Panc1 (cell line): ENCODE measurements around the gene ZBTB20. TPM values are rescaled to one million over a fixed set of nuclear protein-coding genes. Genes with fewer than 3 reads are reported as not detected.

Source experiments
- ATAC-seq: fragments of 200-7000 bp; cut with Tn5 transposase; 2 replicates; pipeline ENCODE4 v1.9.1; 2020; ENCODE audit warnings: mild to moderate bottlenecking, moderate library complexity
- BruUV-seq: library from RNA; stranded (reverse); fragments of 400-500 nt; replicated peaks from 2 replicates; lab custom pipeline; 2021; lab: Mats Ljungman, UMichigan
- CTCF ChIA-PET: fragments of 300-600 bp; sonication (Branson Sonifier 250); formaldehyde crosslinking; loops from one replicate; lab custom pipeline; 2022; ENCODE audit warnings: antibody characterized with exemption; lab: Charles Lee
- POLR2A ChIA-PET: fragments of 300-600 bp; sonication (Branson Sonifier 250); formaldehyde crosslinking; loops from one replicate; lab custom pipeline; 2022; ENCODE audit warnings: antibody characterized with exemption; lab: Charles Lee
- DNase-seq: peaks from one replicate; pipeline ENCODE4 v3.0.0-alpha.2; 2010; ENCODE audit warnings: low read depth, low spot score
- H3K27ac ChIP-seq: 2 replicates; pipeline ENCODE4 v1.5.1; 2011; ENCODE audit warnings: mild to moderate bottlenecking, low read length, inconsistent platforms
- H3K27me3 ChIP-seq: fragments of 200-500 bp; sonication (Bioruptor generic); 2 replicates; pipeline ENCODE4 v1.6.0; 2014; ENCODE audit warnings: low read length, inconsistent platforms; ENCODE audit not compliant: control insufficient read depth, insufficient read depth
- H3K36me3 ChIP-seq: fragments of 200-500 bp; sonication (Bioruptor generic); 2 replicates; pipeline ENCODE4 v1.5.1; 2014; ENCODE audit warnings: inconsistent platforms, mild to moderate bottlenecking, low read length, moderate library complexity; ENCODE audit not compliant: control insufficient read depth, insufficient read depth
- H3K4me1 ChIP-seq: 2 replicates; pipeline ENCODE4 v1.5.1; 2011; ENCODE audit warnings: inconsistent platforms, mild to moderate bottlenecking, low read length, moderate library complexity; ENCODE audit not compliant: control insufficient read depth, insufficient read depth
- H3K4me3 ChIP-seq, 2 experiments: 2 replicates each; pipeline ENCODE4 v1.5.1; 2011 to 2012; ENCODE audit warnings: low read depth in 2 of 2, low read length in 2 of 2, mild to moderate bottlenecking in 2 of 2, inconsistent platforms in 1 of 2, moderate library complexity in 1 of 2
- H3K9me3 ChIP-seq: fragments of 200-500 bp; sonication (Bioruptor generic); 2 replicates; pipeline ENCODE4 v1.5.1; 2014; ENCODE audit warnings: low read depth, mild to moderate bottlenecking, inconsistent platforms, low read length, moderate library complexity; ENCODE audit not compliant: control insufficient read depth, insufficient read depth
- CTCF ChIP-seq: fragments of 450-650 bp; IDR thresholded peaks from 2 replicates; pipeline ENCODE4 v1.5.1; 2017; ENCODE audit warnings: mild to moderate bottlenecking
- POLR2AphosphoS5 ChIP-seq: IDR thresholded peaks from 2 replicates; pipeline ENCODE4 v1.6.1; 2012; ENCODE audit warnings: mild to moderate bottlenecking, low read depth, low read length, moderate library complexity
- REST ChIP-seq, 2 experiments: IDR thresholded peaks; 2 replicates each; pipeline ENCODE4 v1.6.1; 2011 to 2012; ENCODE audit warnings: low read depth in 2 of 2, control low read depth in 1 of 2, low read length in 1 of 2, mild to moderate bottlenecking in 1 of 2, moderate library complexity in 1 of 2; ENCODE audit not compliant: insufficient read depth in 1 of 2
- SIN3A ChIP-seq: IDR thresholded peaks from 2 replicates; pipeline ENCODE4 v1.6.1; 2012; ENCODE audit warnings: low read depth, mild to moderate bottlenecking, low read length, moderate library complexity, borderline replicate concordance; ENCODE audit not compliant: insufficient read depth
- TCF7L2 ChIP-seq: IDR thresholded peaks from 2 replicates; pipeline ENCODE4 v1.6.1; 2011; ENCODE audit warnings: mild to moderate bottlenecking, low read depth, low read length, inconsistent platforms
- in situ Hi-C: cut with HindIII; loops from 2 replicates; pipeline ENCODE4 v1.10.0; 2016; ENCODE audit warnings: low sequenced_read_pairs, low pct_unique_long_range_greater_than_20kb
- intact Hi-C: fragments of 100-400 bp; cut with micrococcal nuclease; formaldehyde crosslinking; loops from one replicate; pipeline ENCODE4 v1.10.0; 2022; ENCODE audit not compliant: unreplicated experiment
- total RNA-seq: library from RNA; stranded (reverse); gene quantifications from one replicate; pipeline ENCODE4 v1.2.1, GENCODE V29; 2021; ENCODE audit not compliant: unreplicated experiment

The ZBTB20 gene
- total RNA-seq, 1 experiment from 2014 or later = 4.1 TPM

- BruUV-seq = no TSS peak
- TF ChIP-seq REST (IDR thresholded peaks at IDR 0.05; ENCODE audit: insufficient read depth in 1 of 2, low read depth in 2 of 2, low read length in 1 of 2) (no peak), TCF7L2 (no peak), POLR2AphosphoS5 (no peak), CTCF (no peak), SIN3A (no peak)
- H3K9me3 ChIP-seq = no peaks in the 10 kb centered on the region
- ATAC-seq = no peak
- H3K36me3 ChIP-seq = no peaks in the 10 kb centered on the region
- H3K27me3 ChIP-seq = no peaks in the 10 kb centered on the region
- ChIA-PET CTCF (no interaction called here), POLR2A (no interaction called here)
- H3K4me1 ChIP-seq = no peaks in the 10 kb centered on the region
- H3K4me3 ChIP-seq = no peak overlapping the region
- DNase-seq = no peak
- no peak overlapping the region for H3K27ac ChIP-seq
- intact Hi-C loops (no loop called here), in situ Hi-C loops (no loop called here)
Observed at GRCh38 chr3:114502204-114502603, 644.9 kb downstream of the ZBTB20 start.

GRCh38 chr3:114499976-114500375 lies 647.1 kb downstream of the ZBTB20 start:
- H3K4me1 ChIP-seq = no peaks in the 10 kb centered on the region
- H3K36me3 ChIP-seq = no peaks in the 10 kb centered on the region
- ChIA-PET POLR2A (no interaction called here), CTCF (no interaction called here)
- no peaks in the 10 kb centered on the region for H3K9me3 ChIP-seq
- TF ChIP-seq POLR2AphosphoS5 (no peak), SIN3A (no peak), CTCF (no peak), REST (IDR thresholded peaks at IDR 0.05; ENCODE audit: insufficient read depth in 1 of 2, low read depth in 2 of 2, low read length in 1 of 2) (no peak), TCF7L2 (no peak)
- BruUV-seq = no TSS peak
- DNase-seq (no peak), ATAC-seq (no peak)
- in situ Hi-C loops = no loop called here
- H3K4me3 ChIP-seq = no peak overlapping the region
- intact Hi-C loops = no loop called here
- H3K27ac ChIP-seq = no peak overlapping the region
- no peaks in the 10 kb centered on the region for H3K27me3 ChIP-seq
